HG03565 (cell line): ENCODE results near the gene CRYGS.
"Not testable (repeated sequence)": the region's sequence is repeated elsewhere in the genome, so short reads cannot be mapped to it uniquely, and the experiment has no call there.

ENCODE experiments used
- ATAC-seq: cut with Tn5 transposase; IDR thresholded peaks from one replicate; pipeline ENCODE4 v1.9.1; 2021; ENCODE audit warnings: mild to moderate bottlenecking, moderate library complexity; ENCODE audit not compliant: unreplicated experiment

CRYGS gene

DNA sequence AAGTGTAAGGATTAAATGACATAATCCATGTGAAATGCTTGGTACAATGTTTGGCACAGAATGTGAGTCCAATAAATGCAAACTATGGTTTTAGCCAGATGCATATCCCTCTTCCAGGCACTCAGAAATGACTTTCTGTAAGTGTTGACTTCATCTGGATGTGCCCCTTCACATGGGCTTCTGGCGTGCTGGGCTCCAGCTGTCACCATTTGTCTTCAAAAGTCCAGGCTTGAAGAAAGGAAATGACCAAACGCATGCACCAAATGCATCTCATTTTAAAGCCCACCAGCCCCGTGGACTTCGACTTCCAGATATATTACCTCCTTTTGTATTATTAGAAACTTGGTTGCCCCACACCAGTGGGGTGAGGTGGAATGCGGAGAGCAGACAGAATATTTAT is 23.7 kb downstream of the CRYGS start:
- ATAC-seq = no peak

DNA sequence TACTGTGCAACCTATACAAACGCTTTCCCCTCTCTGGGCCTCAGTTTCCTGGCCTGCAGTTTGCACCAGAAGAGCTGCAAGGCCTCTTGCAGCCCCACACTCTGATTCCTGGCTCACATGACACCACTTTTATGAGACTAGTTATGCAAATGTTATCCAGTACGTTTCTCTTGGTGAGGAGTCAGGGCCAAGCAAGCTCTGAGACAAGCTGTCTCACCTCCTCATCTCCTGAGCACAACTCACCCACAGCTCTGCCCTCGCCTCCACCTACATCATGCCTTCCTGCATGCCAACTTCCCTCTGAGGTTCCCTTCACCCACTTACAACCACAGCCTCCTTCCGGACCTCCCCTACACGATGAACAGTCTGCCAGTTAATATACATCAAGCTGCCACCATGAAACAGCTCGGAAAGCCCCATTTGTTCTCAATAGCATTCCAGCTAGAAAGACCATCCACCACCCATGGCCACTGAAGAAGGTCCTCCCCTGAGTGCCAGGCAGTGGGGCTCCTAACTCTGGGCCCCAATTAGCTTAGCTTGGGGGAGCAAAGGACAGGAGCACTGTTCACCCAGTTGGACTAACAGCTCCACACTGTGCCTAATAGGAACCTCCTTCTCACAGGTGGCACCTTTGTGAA is 25.0 kb downstream of the CRYGS start:
- ATAC-seq = no peak

DNA sequence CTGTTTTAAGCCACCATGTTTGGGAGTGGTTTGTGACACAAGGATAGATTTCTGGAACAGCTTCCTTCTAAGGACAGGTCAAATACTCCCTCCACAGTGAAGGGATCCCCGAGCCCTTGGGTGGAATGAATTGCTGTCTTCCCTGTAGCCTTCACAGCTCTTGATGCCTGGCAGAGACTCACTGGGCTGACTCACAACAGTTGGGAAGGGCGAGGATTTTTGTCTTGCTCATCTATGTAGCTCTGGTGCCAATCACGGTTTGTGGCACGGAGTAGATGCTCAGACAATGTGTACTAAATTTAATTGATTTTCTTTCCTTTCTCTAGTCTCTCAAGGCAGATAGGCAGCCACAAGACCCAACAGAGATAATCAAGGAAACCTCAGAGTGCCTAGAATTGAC is 27.0 kb downstream of the CRYGS start:
- ATAC-seq = no peak

GRCh38 chr3:186516646-186517045 is 27.5 kb downstream of the CRYGS start:
- ATAC-seq = no peak

GRCh38 chr3:186515125-186515524 is 29.1 kb downstream of the CRYGS start:
- ATAC-seq = no peak

DNA sequence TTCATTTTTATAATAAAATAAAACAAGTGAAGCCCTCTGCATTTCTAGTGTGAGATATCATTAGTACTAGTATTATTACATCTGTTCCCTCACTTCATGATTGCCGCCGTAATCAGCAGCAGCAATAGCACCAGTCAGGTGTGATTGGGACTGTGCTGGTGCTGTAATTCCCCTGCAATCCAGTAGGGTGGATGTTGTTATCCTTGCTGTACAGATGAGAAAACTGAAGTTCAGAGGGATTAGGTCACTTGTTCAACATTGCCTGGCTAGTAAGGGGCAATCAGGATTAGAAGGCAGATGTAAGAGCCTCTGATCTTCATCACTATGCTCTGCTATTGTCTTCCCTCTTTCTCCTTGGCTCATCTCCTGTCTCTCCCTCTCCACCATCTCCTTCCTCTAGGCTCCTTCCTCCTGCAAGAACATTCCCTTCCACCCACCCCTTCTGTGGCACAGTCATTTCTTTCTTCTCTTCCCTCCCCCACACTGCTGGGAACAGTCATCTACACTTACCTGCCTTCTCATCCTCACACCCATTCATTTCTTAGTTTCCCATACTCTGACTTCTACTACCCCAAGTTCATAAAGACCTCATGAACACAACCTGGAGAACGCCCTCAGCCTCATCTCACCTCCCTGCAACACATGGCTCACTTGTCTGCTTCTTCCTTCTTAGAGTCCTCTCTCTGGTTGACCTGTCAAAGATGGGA is 29.7 kb downstream of the CRYGS start:
- ATAC-seq = no peak

DNA sequence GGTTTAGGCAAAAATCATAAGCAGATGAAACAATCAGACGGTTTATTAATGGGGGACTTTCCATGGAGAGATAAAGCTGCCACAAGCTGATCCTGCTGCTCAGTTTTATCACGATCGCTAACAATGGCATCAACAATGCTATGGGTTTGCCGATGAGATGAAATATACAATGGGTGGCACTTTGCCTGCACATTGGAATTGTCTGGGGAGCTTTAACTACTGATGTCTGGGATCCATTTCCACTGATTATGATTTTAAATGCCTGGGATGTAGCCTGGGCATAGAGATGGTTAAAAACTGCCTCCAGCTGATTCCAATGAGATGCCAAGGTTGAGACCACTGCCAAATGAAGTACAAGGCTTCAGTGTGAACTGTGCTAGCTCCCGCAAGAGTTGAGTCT is 30.8 kb downstream of the CRYGS start:
- no peak for ATAC-seq

GRCh38 chr3:186512570-186513302 is 31.4 kb downstream of the CRYGS start:
- no peak for ATAC-seq

GRCh38 chr3:186511702-186512101 is 32.5 kb downstream of the CRYGS start:
- ATAC-seq = no peak

DNA sequence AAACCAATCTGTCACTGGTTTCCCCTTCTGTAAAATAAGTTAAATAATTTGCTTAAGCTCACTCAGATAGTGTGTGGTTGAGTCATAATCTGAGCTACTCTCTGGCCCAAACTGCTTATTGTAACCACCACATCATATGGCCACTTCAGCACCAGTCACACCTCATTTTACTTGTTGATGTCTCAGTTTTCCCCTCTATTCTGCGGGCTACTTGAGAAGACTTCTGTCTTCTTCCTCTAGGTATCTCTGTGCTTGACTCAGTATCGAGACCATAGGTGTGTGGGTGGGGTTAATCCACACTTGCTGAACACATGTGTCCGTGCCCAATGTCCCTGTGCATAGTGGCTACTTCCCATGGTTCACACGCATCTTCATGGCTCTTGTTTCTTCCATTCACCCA is 32.9 kb downstream of the CRYGS start:
- peak; percentile 74 for ATAC-seq

DNA sequence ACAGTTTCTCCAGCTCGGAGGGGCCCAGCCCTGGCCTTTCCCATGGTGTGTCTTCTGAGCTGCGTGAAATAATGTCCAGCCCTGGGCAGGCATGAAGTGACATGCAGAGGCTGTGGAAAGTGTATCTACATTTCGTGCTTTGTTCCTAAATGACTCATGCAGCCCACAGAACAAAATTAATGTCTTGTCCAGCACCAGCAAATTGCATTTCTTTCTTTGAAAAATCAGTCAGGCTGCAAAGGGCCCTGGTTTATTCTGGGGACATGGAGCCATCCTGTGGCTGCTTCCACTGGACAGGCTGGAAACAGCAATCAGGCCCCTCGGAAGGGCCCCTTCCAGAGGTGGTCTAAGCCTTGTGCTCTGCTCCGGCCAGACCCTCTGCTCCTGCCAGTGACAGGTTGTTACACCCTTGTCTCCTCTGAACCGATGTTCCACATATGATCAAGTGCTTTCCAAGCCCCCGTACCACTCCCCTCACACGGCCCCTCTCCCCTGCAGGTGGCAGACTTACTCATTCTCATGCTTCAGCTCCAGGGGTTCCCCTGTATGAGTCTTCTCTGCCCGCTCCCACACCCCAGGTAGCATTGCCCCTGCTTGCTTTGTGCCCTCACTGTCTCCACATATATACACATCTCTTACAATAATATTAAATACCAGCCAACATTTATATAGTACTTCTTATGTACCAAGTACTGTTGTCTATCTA is 33.7 kb downstream of the CRYGS start:
- peak; percentile 30 for ATAC-seq

- no peak for ATAC-seq
Observed at GRCh38 chr3:186509423-186509822, 34.8 kb downstream of the CRYGS start.

- no peak for ATAC-seq
Observed at GRCh38 chr3:186506857-186507256, 37.3 kb downstream of the CRYGS start.

DNA sequence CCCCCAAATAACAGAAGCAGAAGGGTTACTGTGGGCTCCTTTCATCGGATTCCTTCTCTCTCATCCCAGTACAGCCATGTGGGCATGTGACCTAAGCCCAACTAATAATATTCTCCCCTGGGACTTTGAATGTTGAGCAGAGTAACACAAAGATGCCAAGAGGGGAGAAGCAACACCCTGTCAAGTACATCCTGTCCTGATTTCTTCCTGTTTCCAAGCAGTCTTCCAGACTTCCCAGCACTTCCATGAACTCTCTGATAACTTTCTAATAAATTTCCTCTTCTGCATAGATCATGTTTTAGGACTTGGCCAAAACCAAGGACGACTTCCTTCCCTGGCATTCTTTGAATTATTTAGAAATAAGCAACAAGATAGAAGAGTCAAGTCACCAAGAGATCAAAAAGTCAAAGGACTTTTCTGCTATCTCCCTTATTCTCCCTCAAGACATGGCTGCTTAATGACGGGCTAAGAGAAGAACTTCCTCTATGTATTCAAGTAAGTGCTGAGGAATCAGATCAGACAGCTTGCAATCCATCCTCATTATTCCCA is 37.9 kb downstream of the CRYGS start:
- no peak for ATAC-seq

DNA sequence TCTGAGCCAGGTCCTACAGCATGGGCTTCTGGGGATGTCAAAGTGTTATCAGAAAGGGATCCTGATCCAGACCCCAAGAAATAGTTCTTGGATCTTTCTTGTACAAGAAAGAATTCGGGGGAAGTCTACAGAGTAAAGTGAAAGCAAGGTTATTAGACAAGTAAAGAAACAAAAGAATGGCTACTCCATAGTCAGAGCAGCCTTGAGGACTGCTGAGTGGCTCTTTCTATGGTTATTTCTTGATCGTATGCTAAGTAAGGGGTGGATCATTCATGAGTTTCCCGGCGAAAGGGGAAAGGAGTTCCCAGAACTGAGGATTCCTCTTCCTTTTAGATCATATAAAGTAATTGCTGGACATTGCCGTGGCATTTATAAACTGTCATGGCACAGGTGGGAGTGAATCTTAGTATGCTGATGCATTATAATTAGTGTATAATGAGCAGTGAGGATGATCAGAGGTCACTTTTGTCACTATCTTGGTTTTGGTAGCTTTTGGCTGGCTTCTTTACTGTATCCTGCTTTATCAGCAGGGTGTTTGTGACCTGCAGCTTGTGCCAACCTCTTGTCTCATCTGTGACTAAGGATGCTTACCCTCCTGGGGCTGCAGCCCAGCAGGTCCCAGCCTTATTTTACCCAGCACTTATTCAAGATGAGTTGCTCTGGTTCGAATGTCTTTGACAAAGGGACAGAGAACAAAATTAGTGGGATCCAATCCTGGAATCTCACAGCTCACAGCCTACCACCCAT is 41.0 kb downstream of the CRYGS start:
- no peak for ATAC-seq

GRCh38 chr3:186502138-186502948 is 41.8 kb downstream of the CRYGS start:
- no peak for ATAC-seq

DNA sequence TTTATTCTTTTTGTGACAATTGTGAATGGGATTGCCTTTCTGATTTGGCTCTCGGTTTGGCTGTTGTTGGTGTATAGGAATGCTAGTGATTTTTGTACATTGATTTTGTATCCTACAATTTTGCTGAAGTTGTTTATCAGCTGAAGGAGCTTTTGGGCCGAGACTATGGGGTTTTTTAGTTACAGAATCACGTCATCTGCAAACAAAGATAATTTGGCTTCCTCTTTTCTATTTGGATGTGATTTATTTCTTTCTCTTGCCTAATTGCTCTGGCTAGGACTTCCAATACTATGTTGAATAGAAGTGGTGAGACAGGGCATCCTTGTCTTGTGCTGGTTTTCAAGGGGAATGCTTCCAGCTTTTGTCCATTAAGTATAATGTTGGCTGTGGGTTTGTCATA is 44.2 kb downstream of the CRYGS start:
- ATAC-seq = not testable (repeated sequence)

DNA sequence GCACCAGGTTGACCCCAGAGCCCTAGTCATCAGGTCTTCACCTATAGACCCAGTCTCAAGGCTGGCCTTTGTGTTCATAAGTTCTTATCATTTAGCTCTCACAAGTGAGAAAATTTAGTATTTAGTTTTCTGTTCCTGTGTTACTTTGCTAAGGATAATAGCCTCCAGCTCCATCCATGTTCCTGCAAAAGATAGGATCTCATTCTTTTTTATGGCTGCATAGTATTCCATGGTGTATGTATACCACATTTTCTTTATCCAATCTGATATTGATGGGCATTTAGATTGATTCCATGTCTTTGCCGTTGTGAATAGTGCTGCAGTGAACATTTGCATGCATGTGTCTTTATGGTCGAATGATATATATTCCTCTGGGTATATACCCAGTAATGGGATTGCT is 46.2 kb downstream of the CRYGS start:
- ATAC-seq = not testable (repeated sequence)

DNA sequence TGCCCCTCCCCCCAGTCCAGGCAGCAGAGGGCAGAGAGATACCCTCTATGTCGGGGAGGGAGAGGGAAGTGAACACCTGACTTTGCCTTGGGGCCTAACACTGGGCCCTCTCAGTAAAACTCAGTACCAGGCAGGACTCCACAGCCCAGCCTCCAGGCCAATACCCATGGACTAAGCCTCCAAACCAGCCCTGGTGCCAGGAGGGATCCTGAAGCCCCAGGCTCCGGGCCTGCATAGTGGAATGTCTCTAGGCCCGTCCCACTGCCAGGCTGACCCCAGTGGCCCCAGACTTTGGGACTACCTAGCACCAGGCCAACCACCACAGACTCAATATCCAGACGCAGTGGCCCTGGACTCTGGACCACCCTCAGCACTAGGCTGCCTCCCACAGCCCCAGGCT is 46.6 kb downstream of the CRYGS start:
- ATAC-seq = no peak

GRCh38 chr3:186496635-186497034 is 47.5 kb downstream of the CRYGS start:
- no peak for ATAC-seq
